Heart left ventricle (tissue), 16 donors: ENCODE measurements around the gene OGA. TPM values are rescaled to one million over a fixed set of nuclear protein-coding genes. Genes with fewer than 3 reads are reported as not detected.

Experiments
- ATAC-seq, 4 donors: fragments of 200-7000 bp; cut with Tn5 transposase; one replicate each; pipeline ENCODE4 v1.9.1; 2020 to 2022; ENCODE audit warnings: moderate library complexity in 4 of 4, mild to moderate bottlenecking in 3 of 4, moderate number of reproducible peaks in 1 of 4
- DNase-seq, 5 donors: peaks; one replicate each; pipeline ENCODE4 v3.0.0-alpha.2; 2020
- H3K27ac ChIP-seq, 12 donors: fragments of 200-600 bp; sonication (generic) in 4 of 12; one replicate each; pipeline versions ENCODE4 v1.5.0 to v1.8.0; 2016 to 2022; ENCODE audit warnings: mild to moderate bottlenecking in 2 of 12
- H3K27me3 ChIP-seq, 9 donors: fragments of 200-600 bp; sonication (generic) in 2 of 9; one replicate each; pipeline versions ENCODE4 v1.5.1 to v1.8.0; 2016 to 2022; ENCODE audit warnings: mild to moderate bottlenecking in 3 of 9
- H3K36me3 ChIP-seq, 9 donors: fragments of 200-600 bp; sonication (generic) in 2 of 9; one replicate each; pipeline versions ENCODE4 v1.5.0 to v1.8.0; 2018 to 2022; ENCODE audit warnings: mild to moderate bottlenecking in 2 of 9
- H3K4me1 ChIP-seq, 12 donors: fragments of 200-600 bp; sonication (generic) in 4 of 12; one replicate each; pipeline versions ENCODE4 v1.5.0 to v1.8.0; 2016 to 2022; ENCODE audit warnings: mild to moderate bottlenecking in 3 of 12
- H3K4me3 ChIP-seq, 12 donors: fragments of 200-600 bp; sonication (generic) in 4 of 12; one replicate each; pipeline versions ENCODE4 v1.5.0 to v1.8.0; 2017 to 2022; ENCODE audit warnings: mild to moderate bottlenecking in 9 of 12, moderate library complexity in 4 of 12
- H3K9me3 ChIP-seq, 12 donors: fragments of 200-600 bp; sonication (generic) in 4 of 12; one replicate each; pipeline versions ENCODE4 v1.5.0 to v1.8.0; 2016 to 2022; ENCODE audit warnings: mild to moderate bottlenecking in 1 of 12
- CTCF ChIP-seq, 12 donors: fragments of 200-600 bp; sonication (generic) in 4 of 12; IDR thresholded peaks; one replicate each; pipeline versions ENCODE4 v1.5.0 to v1.8.0; 2018 to 2022; ENCODE audit warnings: antibody characterized with exemption in 12 of 12, mild to moderate bottlenecking in 5 of 12
- POLR2A ChIP-seq, 2 donors: fragments of 450-650 bp; IDR thresholded peaks; one replicate each; pipeline ENCODE4 v1.6.1; 2017; ENCODE audit warnings: antibody characterized with exemption in 2 of 2, mild to moderate bottlenecking in 2 of 2, moderate library complexity in 2 of 2
- WGBS, 4 donors: extraction: QIAGEN DNeasy Blood & Tissue Kit in 2 of 4; methylation state at CpG; one replicate each; pipeline versions ENCODE4 v1.1.5 to v1.1.7; 2013 to 2018; 5-methylcytosine and 5-hydroxymethylcytosine counted together
- intact Hi-C, 10 donors: fragments of 100-400 bp; cut with DNase I; formaldehyde crosslinking; loops; one replicate each; pipeline versions ENCODE4 v1.11.1 to v1.14.2; 2022
- polyA plus RNA-seq, 2 donors: library from polyadenylated mRNA; stranded (reverse); fragments of 200-250 nt; gene quantifications; one replicate each; pipeline ENCODE4 v1.2.3, GENCODE V29; 2013
- total RNA-seq, 9 donors: library from RNA; depleted of rRNA in 2 of 9; stranded (reverse); fragments of >200 nt in 2 of 9; fragmentation: NEBNext Ultra II Directional in 3 of 9; extraction: Animal tissue kit (Norgen Biotek cat#: 25700) in 3 of 9; gene quantifications; one replicate each; pipeline versions ENCODE4 v1.1.0 to v1.2.4, GENCODE V29; 2016 to 2023
- donor health status: ischemic (EF 13 %, LVEDD 7.1; RV severe dilation, severe dysfunction).
- donor health status: healthy with polysubstance abuse.
- donor health status: DM: no; HTN: yes; CAD: no.
- donor health status: DM: no; HTN: no; CAD: no.
- donor health status: ischemic (EF 25% LVEDD 6.9; RV normal size, moderate dysfunction).
- donor health status: ischemic (EF 25% LVEDD 5.7; RV mildly dilated, moderate dysfunction).
- donor health status: healthy.
- donor health status: DM: yes; HTN: yes; CAD: no.
- donor health status: ischemic (EF 35%, LVEDD 5.7; RV mildly dilated, moderate dysfunction).
- donor health status: nonischemic (EF 11% LVEDD 7.7; RV severe dilation, severe dysfunction).
- donor health status: DM: yes; HTN: yes; CAD: no.
- donor health status: PGD.
- donor health status: ischemic (EF 29% LVEDD 5.4; RV normal size, mild dysfunction).
- donor health status: nonischemic (EF 23%, LVEDD 6.1; RV moderate dilation, normal function).

The OGA gene
- total and polyA plus RNA-seq, 11 donors: 42.1 to 164 (median 90.7) TPM

- H3K4me3 ChIP-seq: peak overlapping the region; percentile 70 to 100 (median 96)
- no peaks in the 10 kb centered on the region for H3K27me3 ChIP-seq
- peaks cover 0 to 11% (median 8%) of the 10 kb centered on the region in 9 donors for H3K36me3 ChIP-seq
- 0 to 1% (median 0%) methylated on average over 27 to 44 of the region's 44 CpGs for WGBS, 4 donors
- no peak for TF ChIP-seq CTCF (IDR thresholded peaks at IDR 0.05)
- no peak for TF ChIP-seq POLR2A (IDR thresholded peaks at IDR 0.05)
- DNase-seq (peak; percentile 88 to 95 (median 90)), ATAC-seq (peak; percentile 26 to 54 (median 48))
- intact Hi-C loops: loop anchor here in 1 of 10 donors (5.0 kb wide), 1 partner anchor 35 kb away; the partner anchor contains the start of gene NPM3
- H3K4me1 ChIP-seq: peaks cover 0 to 49% (median 32%) of the 10 kb centered on the region in 12 donors
- no peaks in the 10 kb centered on the region for H3K9me3 ChIP-seq
- H3K27ac ChIP-seq: peak overlapping the region; percentile 90 to 99 (median 96)
Observed at GRCh38 chr10:101817337-101818118, 716 bp downstream of the OGA start.

- peak overlapping the region; percentile 70 to 100 (median 96) for H3K4me3 ChIP-seq
- H3K36me3 ChIP-seq: peaks cover 0 to 17% (median 14%) of the 10 kb centered on the region in 9 donors
- peaks cover 0 to 55% (median 37%) of the 10 kb centered on the region in 12 donors for H3K4me1 ChIP-seq
- no peak for TF ChIP-seq CTCF (IDR thresholded peaks at IDR 0.05)
- TF ChIP-seq POLR2A (IDR thresholded peaks at IDR 0.05): no peak
- intact Hi-C loops: loop anchor here in 1 of 10 donors (5.0 kb wide), 1 partner anchor 35 kb away; the partner anchor contains the start of gene NPM3
- no peaks in the 10 kb centered on the region for H3K27me3 ChIP-seq
- H3K27ac ChIP-seq: peak overlapping the region; percentile 90 to 99 (median 96)
- DNase-seq (no peak), ATAC-seq (no peak)
- no peaks in the 10 kb centered on the region for H3K9me3 ChIP-seq
- 1% methylated on average over 14 of the region's 14 CpGs for WGBS, 4 donors
Observed at GRCh38 chr10:101816913-101817336, 1.3 kb downstream of the OGA start.

GRCh38 chr10:101816376-101816775 is 1.9 kb downstream of the OGA start:
- intact Hi-C loops: loop anchor here in 1 of 10 donors (5.0 kb wide), 1 partner anchor 34 kb away; the partner anchor contains the start of gene NPM3
- Histone ChIP-seq H3K4me3 (peak overlapping the region; percentile 70 to 100 (median 96)), H3K27me3 (no peaks in the 10 kb centered on the region), H3K4me1 (peaks cover 0 to 53% (median 38%) of the 10 kb centered on the region in 12 donors), H3K36me3 (peaks cover 0 to 22% (median 20%) of the 10 kb centered on the region in 9 donors), H3K9me3 (no peaks in the 10 kb centered on the region), H3K27ac (peak overlapping the region in 10 of 12 donors; percentile 16 to 99 (median 94))
- WGBS, 4 donors: 0 to 2% (median 1%) methylated on average over 5 of the region's 5 CpGs
- ATAC-seq: no peak
- no peak for DNase-seq
- no peak for TF ChIP-seq POLR2A (IDR thresholded peaks at IDR 0.05)
- no peak for TF ChIP-seq CTCF (IDR thresholded peaks at IDR 0.05)

- Histone ChIP-seq H3K27ac (peak overlapping the region in 8 of 12 donors; percentile 3 to 92 (median 22)), H3K9me3 (no peaks in the 10 kb centered on the region), H3K4me1 (peaks cover 0 to 61% (median 44%) of the 10 kb centered on the region in 12 donors), H3K4me3 (peak overlapping the region in 11 of 12 donors; percentile 3 to 100 (median 93)), H3K27me3 (no peaks in the 10 kb centered on the region), H3K36me3 (peaks cover 0 to 40% (median 38%) of the 10 kb centered on the region in 9 donors)
- intact Hi-C loops: loop anchor here in 1 of 10 donors (5.0 kb wide), 1 partner anchor 32 kb away; the partner anchor contains the start of gene NPM3
- ATAC-seq: no peak
- DNase-seq: no peak
- TF ChIP-seq POLR2A (IDR thresholded peaks at IDR 0.05) (no peak), CTCF (IDR thresholded peaks at IDR 0.05) (no peak)
- WGBS, 4 donors: 50 to 62% (median 55%) methylated on average over 8 of the region's 8 CpGs
Observed at GRCh38 chr10:101814466-101815071, 3.7 kb downstream of the OGA start.
